Measurements from ENCODE around the gene SLC51A.
"Not testable (repeated sequence)": the region's sequence is repeated elsewhere in the genome, so short reads cannot be mapped to it uniquely, and the experiment has no call there.

The SLC51A gene

GRCh38 chr3:196184169-196184432, 32.2 kb upstream of the SLC51A start:
- H3K9me3 Mint-ChIP-seq, H3K27me3 Mint-ChIP-seq, CTCF ChIA-PET, H3K27ac Mint-ChIP-seq, H3K4me3 Mint-ChIP-seq, DNase-seq, H3K36me3 Mint-ChIP-seq: not testable (repeated sequence)
- peaks cover 68% of the 10 kb centered on the region for H3K4me1 Mint-ChIP-seq

- DNase-seq: no peak
- Mint-ChIP-seq H3K36me3 (no peaks in the 10 kb centered on the region), H3K27me3 (no peaks in the 10 kb centered on the region), H3K27ac (no peak overlapping the region), H3K4me1 (peaks cover 64% of the 10 kb centered on the region), H3K4me3 (no peak overlapping the region), H3K9me3 (no peaks in the 10 kb centered on the region)
- CTCF ChIA-PET: no interaction called here
Measured at GRCh38 chr3:196184881-196185280, 31.5 kb upstream of the SLC51A start.

- no peak for DNase-seq
- no peaks in the 10 kb centered on the region for H3K27me3 Mint-ChIP-seq
- H3K9me3 Mint-ChIP-seq: no peaks in the 10 kb centered on the region
- H3K4me1 Mint-ChIP-seq: peaks cover 53% of the 10 kb centered on the region
- H3K4me3 Mint-ChIP-seq: peak overlapping the region; percentile 7
- CTCF ChIA-PET: interaction anchor here (0.8 to 1.0 kb wide), 3 partner anchors 16 to 114 kb away, joined by 3 to 6 read pairs (median 3); no protein-coding TSS in a partner anchor
- H3K27ac Mint-ChIP-seq: peak overlapping the region; percentile 81
- no peaks in the 10 kb centered on the region for H3K36me3 Mint-ChIP-seq
Measured at GRCh38 chr3:196186651-196187573, 29.4 kb upstream of the SLC51A start.

GRCh38 chr3:196189566-196190347, 26.6 kb upstream of the SLC51A start:
- Mint-ChIP-seq H3K27me3 (no peaks in the 10 kb centered on the region), H3K9me3 (no peaks in the 10 kb centered on the region), H3K27ac (no peak overlapping the region), H3K4me3 (no peak overlapping the region), H3K4me1 (peaks cover 52% of the 10 kb centered on the region), H3K36me3 (no peaks in the 10 kb centered on the region)
- CTCF ChIA-PET: interaction anchor here (1.3 kb wide), 1 partner anchor 116 kb away, joined by 10 read pairs; no protein-coding TSS in a partner anchor
- DNase-seq: no peak

GRCh38 chr3:196192036-196192523, 24.3 kb upstream of the SLC51A start:
- CTCF ChIA-PET: interaction anchor here (1.0 to 15.6 kb wide), 3 partner anchors 10 to 120 kb away, joined by 8 to 293 read pairs (median 13); no protein-coding TSS in a partner anchor
- Mint-ChIP-seq H3K27ac (peak overlapping the region; percentile 92), H3K36me3 (no peaks in the 10 kb centered on the region), H3K4me3 (no peak overlapping the region), H3K27me3 (no peaks in the 10 kb centered on the region), H3K9me3 (no peaks in the 10 kb centered on the region), H3K4me1 (peaks cover 60% of the 10 kb centered on the region)
- DNase-seq: peak; percentile 57

- no peak for DNase-seq
Measured at GRCh38 chr3:196192524-196193051, 23.7 kb upstream of the SLC51A start.

GRCh38 chr3:196193133-196193735, 23.1 kb upstream of the SLC51A start:
- Mint-ChIP-seq H3K9me3 (no peaks in the 10 kb centered on the region), H3K4me3 (no peak overlapping the region), H3K27ac (peak overlapping the region; percentile 92), H3K4me1 (peaks cover 56% of the 10 kb centered on the region), H3K27me3 (no peaks in the 10 kb centered on the region), H3K36me3 (no peaks in the 10 kb centered on the region)
- no peak for DNase-seq
- CTCF ChIA-PET: interaction anchor here (1.0 to 15.6 kb wide), 3 partner anchors 12 to 121 kb away, joined by 5 to 293 read pairs (median 5); no protein-coding TSS in a partner anchor

More at GRCh38 chr3:196192524-196193051, 23.7 kb upstream of the SLC51A start:
- Mint-ChIP-seq H3K27me3 (no peaks in the 10 kb centered on the region), H3K27ac (peak overlapping the region; percentile 92), H3K4me3 (no peak overlapping the region), H3K9me3 (no peaks in the 10 kb centered on the region), H3K4me1 (peaks cover 58% of the 10 kb centered on the region), H3K36me3 (no peaks in the 10 kb centered on the region)
- CTCF ChIA-PET: interaction anchor here (1.0 to 15.6 kb wide), 3 partner anchors 11 to 120 kb away, joined by 8 to 293 read pairs (median 13); no protein-coding TSS in a partner anchor

- H3K27ac Mint-ChIP-seq: peak overlapping the region; percentile 92
- H3K4me3 Mint-ChIP-seq: no peak overlapping the region
- no peaks in the 10 kb centered on the region for H3K9me3 Mint-ChIP-seq
- CTCF ChIA-PET: interaction anchor here (1.0 to 15.6 kb wide), 6 partner anchors 13 to 122 kb away, joined by 4 to 293 read pairs (median 5); no protein-coding TSS in a partner anchor
- peaks cover 54% of the 10 kb centered on the region for H3K4me1 Mint-ChIP-seq
- DNase-seq: no peak
- no peaks in the 10 kb centered on the region for H3K27me3 Mint-ChIP-seq
- no peaks in the 10 kb centered on the region for H3K36me3 Mint-ChIP-seq
Measured at GRCh38 chr3:196193736-196194541, 22.4 kb upstream of the SLC51A start.

GRCh38 chr3:196194542-196194915, 21.8 kb upstream of the SLC51A start:
- Mint-ChIP-seq H3K4me1 (peaks cover 52% of the 10 kb centered on the region), H3K4me3 (no peak overlapping the region), H3K27me3 (no peaks in the 10 kb centered on the region), H3K9me3 (no peaks in the 10 kb centered on the region), H3K27ac (no peak overlapping the region), H3K36me3 (no peaks in the 10 kb centered on the region)
- no peak for DNase-seq
- CTCF ChIA-PET: interaction anchor here (1.2 to 15.6 kb wide), 5 partner anchors 13 to 122 kb away, joined by 4 to 293 read pairs (median 5); no protein-coding TSS in a partner anchor

- Mint-ChIP-seq H3K27me3 (no peaks in the 10 kb centered on the region), H3K9me3 (no peaks in the 10 kb centered on the region), H3K36me3 (no peaks in the 10 kb centered on the region), H3K4me1 (peaks cover 46% of the 10 kb centered on the region), H3K27ac (peak overlapping the region; percentile 14), H3K4me3 (no peak overlapping the region)
- CTCF ChIA-PET: interaction anchor here (0.7 to 15.6 kb wide), 17 partner anchors 11 to 301 kb away, joined by 3 to 293 read pairs (median 4); no protein-coding TSS in a partner anchor
- DNase-seq: no peak
Measured at GRCh38 chr3:196195664-196196265, 20.6 kb upstream of the SLC51A start.

- CTCF ChIA-PET: interaction anchor here (0.9 to 15.6 kb wide), 11 partner anchors 10 to 175 kb away, joined by 3 to 293 read pairs (median 4); no protein-coding TSS in a partner anchor
- no peak overlapping the region for H3K27ac Mint-ChIP-seq
Measured at GRCh38 chr3:196197524-196197923, 18.8 kb upstream of the SLC51A start.

GRCh38 chr3:196198081-196198675, 18.2 kb upstream of the SLC51A start:
- H3K27me3 Mint-ChIP-seq: peaks cover 18% of the 10 kb centered on the region
- no peak overlapping the region for H3K4me3 Mint-ChIP-seq
- no peak for DNase-seq
- H3K36me3 Mint-ChIP-seq: no peaks in the 10 kb centered on the region
- peaks cover 28% of the 10 kb centered on the region for H3K4me1 Mint-ChIP-seq
- no peaks in the 10 kb centered on the region for H3K9me3 Mint-ChIP-seq
- CTCF ChIA-PET: interaction anchor here (0.5 to 15.6 kb wide), 8 partner anchors 17 to 194 kb away, joined by 3 to 293 read pairs (median 4); no protein-coding TSS in a partner anchor
- no peak overlapping the region for H3K27ac Mint-ChIP-seq

More at GRCh38 chr3:196197524-196197923, 18.8 kb upstream of the SLC51A start:
- Mint-ChIP-seq H3K9me3 (no peaks in the 10 kb centered on the region), H3K4me1 (peaks cover 34% of the 10 kb centered on the region), H3K27me3 (peaks cover 12% of the 10 kb centered on the region), H3K36me3 (no peaks in the 10 kb centered on the region), H3K4me3 (no peak overlapping the region)
- DNase-seq: no peak
